RWPE1 (cell line): Measurements from ENCODE around the gene FBXL15.
A peak's percentile ranks its signal among the peaks of the same experiment; 100 is the strongest.

Experiments
- CTCF ChIA-PET: fragments of 350-600 bp; sonication (Branson Sonifier 250); formaldehyde crosslinking; extraction: SDS; loops from one replicate; lab custom pipeline; 2021; lab: Yijun Ruan, JAX
- POLR2A ChIA-PET: fragments of 400-600 bp; formaldehyde crosslinking; extraction: SDS; loops from one replicate; lab custom pipeline; 2020; ENCODE audit warnings: antibody characterized with exemption; ENCODE audit not compliant: low non-redundant PET; lab: Yijun Ruan, JAX
- DNase-seq: peaks from one replicate; pipeline ENCODE4 v3.0.0; 2012; ENCODE audit warnings: low spot score
- H3K27ac ChIP-seq: fragments of 450-650 bp; 2 replicates; pipeline ENCODE4 v1.5.1; 2017
- CTCF ChIP-seq: fragments of 450-650 bp; conservative IDR thresholded peaks from 2 replicates; pipeline ENCODE4 v1.5.1; 2017; ENCODE audit warnings: low read depth, mild to moderate bottlenecking

FBXL15 gene

GRCh38 chr10:102461187-102462054, 40.8 kb downstream of the FBXL15 start:
- no peak for TF ChIP-seq CTCF
- peak overlapping the region; percentile 29 for H3K27ac ChIP-seq
- POLR2A ChIA-PET, result interaction anchor here (0.5 to 1.4 kb wide), 4 partner anchors 9 to 19 kb away, joined by 3 to 4 read pairs (median 3); partner anchors contain the start of gene C10orf95
- CTCF ChIA-PET, result interaction anchor here (0.6 to 2.1 kb wide), 7 partner anchors 13 to 385 kb away, joined by 3 to 11 read pairs (median 3); no protein-coding TSS in a partner anchor
- DNase-seq, result peak; percentile 99

GRCh38 chr10:102462512-102463054, 41.9 kb downstream of the FBXL15 start:
- POLR2A ChIA-PET, result interaction anchor here (1.4 kb wide), 1 partner anchor 12 kb away, joined by 3 read pairs; no protein-coding TSS in a partner anchor
- DNase-seq, result no peak
- CTCF ChIA-PET, result interaction anchor here (0.7 to 2.1 kb wide), 2 partner anchors 16 to 360 kb away, joined by 4 to 11 read pairs; no protein-coding TSS in a partner anchor
- H3K27ac ChIP-seq, result no peak overlapping the region
- no peak for TF ChIP-seq CTCF

- no peak overlapping the region for H3K27ac ChIP-seq
- no peak for DNase-seq
- ChIA-PET CTCF (interaction anchor here (0.6 to 0.7 kb wide), 2 partner anchors 232 to 1424 kb away, joined by 3 to 6 read pairs; no protein-coding TSS in a partner anchor), POLR2A (no interaction called here)
- TF ChIP-seq CTCF, result no peak
Observed at GRCh38 chr10:102463983-102464382, 43.3 kb downstream of the FBXL15 start.

GRCh38 chr10:102465466-102465865, 44.8 kb downstream of the FBXL15 start:
- TF ChIP-seq CTCF, result no peak
- DNase-seq, result no peak
- H3K27ac ChIP-seq, result no peak overlapping the region
- POLR2A ChIA-PET, result interaction anchor here (0.6 kb wide), 1 partner anchor 96 kb away, joined by 3 read pairs; no protein-coding TSS in a partner anchor
- CTCF ChIA-PET, result interaction anchor here (0.7 kb wide), 1 partner anchor 8 kb away, joined by 4 read pairs; no protein-coding TSS in a partner anchor

- ChIA-PET POLR2A (no interaction called here), CTCF (interaction anchor here (0.6 to 2.6 kb wide), 2 partner anchors 12 to 32 kb away, joined by 4 to 11 read pairs; no protein-coding TSS in a partner anchor)
- no peak for DNase-seq
- no peak for TF ChIP-seq CTCF
- H3K27ac ChIP-seq, result no peak overlapping the region
Observed at GRCh38 chr10:102467318-102467717, 46.7 kb downstream of the FBXL15 start.

GRCh38 chr10:102467971-102468438, 47.4 kb downstream of the FBXL15 start:
- TF ChIP-seq CTCF, result no peak
- POLR2A ChIA-PET, result no interaction called here
- CTCF ChIA-PET, result interaction anchor here (0.5 to 2.6 kb wide), 4 partner anchors 9 to 237 kb away, joined by 3 to 11 read pairs (median 6); no protein-coding TSS in a partner anchor
- DNase-seq, result no peak
- H3K27ac ChIP-seq, result no peak overlapping the region
